HG02571 (cell line): ENCODE data around the gene ACACA.
"Not testable (repeated sequence)": the region's sequence is repeated elsewhere in the genome, so short reads cannot be mapped to it uniquely, and the experiment has no call there.

ENCODE experiments used
- ATAC-seq: cut with Tn5 transposase; IDR thresholded peaks from one replicate; pipeline ENCODE4 v1.9.1; 2021; ENCODE audit warnings: mild to moderate bottlenecking, moderate library complexity; ENCODE audit not compliant: unreplicated experiment

ACACA gene

DNA sequence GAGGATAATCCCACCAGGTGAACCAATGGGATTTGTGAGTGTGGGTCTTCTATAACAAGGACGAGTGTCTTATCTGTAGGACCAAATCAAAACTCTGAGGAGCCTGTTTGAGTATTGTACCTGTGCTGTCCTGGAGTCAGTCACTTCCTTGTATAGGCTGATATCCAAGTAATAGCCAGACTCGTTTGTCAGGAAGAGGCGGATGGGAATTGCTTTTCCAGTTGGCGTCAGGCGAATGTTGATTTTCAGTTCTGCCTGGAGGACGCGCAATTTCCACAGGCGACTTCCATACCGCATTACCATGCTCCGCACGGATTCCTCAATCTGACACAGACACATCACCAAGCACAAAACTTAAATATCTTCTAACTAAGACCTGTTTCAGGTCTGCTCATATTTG lies 218.5 kb downstream of the ACACA start:
- no peak for ATAC-seq

DNA sequence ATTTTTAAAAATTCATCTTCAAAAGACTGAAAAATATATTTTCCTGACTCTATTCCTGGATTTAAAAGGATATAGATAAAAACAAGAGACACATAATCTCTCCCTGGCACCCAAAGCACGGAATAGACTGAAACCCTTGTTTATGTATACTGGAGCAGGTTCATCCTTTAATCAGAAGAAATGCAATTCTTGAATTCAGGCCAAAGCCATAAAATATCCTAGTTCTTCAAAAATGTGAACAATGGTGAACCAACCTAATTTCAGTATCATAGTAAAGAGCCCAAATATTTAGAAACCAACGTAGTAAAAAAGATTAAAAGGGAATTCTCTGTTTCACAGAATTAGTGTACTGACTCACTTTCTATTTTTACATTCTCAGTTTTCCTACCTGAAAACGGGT lies 219.4 kb downstream of the ACACA start:
- ATAC-seq, result no peak

DNA sequence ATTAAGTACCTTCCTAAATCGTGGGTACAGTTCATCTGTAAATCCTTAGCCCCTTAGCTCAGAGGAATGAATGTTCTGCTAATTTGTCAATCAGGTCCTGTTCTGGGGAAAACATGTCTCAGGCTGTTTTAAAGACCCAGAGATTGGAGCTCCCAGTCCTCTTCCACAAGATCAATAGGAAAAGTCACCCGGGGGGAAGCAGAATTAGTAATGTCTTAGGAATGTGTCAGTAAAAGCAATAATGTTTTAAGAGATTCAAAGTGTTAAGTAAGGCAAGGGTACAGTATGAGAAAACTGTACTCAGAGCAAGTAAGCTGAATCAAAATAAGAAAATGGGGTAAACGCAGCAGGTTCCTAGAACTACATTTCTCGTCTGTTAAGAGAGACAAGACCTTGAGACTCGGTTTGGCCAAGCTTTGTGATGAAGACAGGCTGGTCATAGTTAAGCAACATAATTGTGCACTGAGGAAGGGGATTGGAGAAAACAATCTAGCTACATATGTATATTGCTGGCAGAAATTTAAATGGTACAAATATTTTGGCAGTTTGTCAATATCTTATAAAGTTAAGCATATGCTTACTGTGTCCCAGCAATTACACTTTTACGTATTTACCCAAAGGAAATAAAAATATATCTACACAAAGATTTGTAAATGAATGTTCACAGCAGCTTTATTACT lies 223.7 kb downstream of the ACACA start:
- ATAC-seq, result no peak

DNA sequence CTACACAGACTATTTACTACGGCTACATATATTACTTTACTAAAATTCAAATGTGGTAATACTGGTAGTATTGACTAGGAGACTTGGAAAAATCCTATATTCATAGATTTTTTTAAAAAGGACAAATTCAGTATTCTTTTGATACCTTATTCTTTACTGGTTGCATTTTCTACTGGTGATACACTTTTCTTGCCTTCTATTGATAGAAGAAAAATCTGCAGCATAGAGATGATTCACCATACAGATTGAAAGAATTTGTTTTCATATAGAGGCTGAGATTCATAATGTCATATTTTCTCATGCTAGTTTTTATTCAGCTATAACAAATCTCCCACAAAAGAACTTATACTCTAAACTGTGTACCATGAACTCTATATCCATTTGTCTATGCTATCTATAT lies 226.3 kb downstream of the ACACA start:
- no peak for ATAC-seq

DNA sequence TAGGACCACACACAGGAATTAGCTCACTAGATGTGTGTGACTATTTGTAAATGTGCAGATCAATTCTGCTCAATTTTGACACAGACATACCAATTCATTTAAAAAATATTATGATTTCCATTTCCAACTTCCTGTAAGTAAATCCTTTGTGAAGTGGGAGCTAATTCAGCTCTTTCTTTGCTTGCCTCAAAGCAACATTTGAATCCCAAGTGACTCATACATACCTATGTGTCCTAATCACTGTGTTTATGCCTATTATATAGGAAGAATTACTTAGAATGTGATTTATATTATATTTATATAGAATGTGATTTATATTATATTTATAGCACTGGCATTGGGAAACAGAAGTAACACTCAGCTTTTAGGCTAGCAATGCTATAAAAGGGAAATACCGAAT lies 226.7 kb downstream of the ACACA start:
- ATAC-seq, result no peak

DNA sequence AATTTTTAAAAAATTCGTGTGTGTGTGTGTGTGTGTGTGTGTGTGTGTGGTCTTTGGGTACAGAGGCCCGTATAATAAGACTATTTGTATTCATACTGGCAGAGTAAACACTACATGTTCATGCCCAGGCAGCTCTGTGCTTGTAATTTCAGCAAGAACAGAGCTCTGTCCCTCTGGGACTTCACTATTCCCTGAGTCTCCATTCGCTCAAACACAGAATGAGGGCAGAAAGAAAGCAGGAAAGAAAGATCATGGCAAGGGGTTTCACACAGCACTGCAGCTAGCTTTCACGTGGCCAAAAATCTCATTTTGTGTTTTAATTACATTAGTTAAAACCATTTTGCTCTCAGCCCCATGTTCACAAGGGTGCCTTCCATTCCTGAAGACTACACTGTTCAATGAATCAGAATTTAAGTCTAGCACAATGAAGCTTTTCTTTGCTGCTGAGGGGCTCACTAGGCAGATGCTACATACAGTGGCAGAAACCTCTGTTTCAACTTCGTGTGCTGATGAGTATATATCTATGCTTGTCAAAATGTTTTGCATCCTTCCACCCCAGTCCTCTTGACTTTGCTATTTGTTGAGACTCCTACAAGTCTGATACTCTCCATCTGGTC lies 229.3 kb downstream of the ACACA start:
- ATAC-seq, result no peak

DNA sequence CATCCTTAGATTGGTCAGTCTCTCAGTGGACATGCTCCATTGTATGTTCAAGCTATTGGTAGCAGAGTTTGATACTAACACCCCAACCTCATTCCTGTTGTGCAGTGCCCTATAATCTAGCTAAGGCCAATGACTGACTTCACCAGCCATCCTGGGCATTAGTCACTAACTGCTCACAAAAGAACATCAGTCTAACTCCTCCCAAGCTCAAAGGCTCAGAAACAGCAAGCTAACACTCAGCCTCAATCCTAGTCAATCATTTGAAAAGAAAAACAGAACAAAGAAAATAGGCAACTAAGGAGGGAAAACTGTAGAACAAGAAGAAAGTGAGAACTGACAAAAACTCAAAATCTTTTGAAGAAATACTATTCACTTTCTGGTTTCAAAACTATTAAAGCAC lies 229.9 kb downstream of the ACACA start:
- no peak for ATAC-seq

DNA sequence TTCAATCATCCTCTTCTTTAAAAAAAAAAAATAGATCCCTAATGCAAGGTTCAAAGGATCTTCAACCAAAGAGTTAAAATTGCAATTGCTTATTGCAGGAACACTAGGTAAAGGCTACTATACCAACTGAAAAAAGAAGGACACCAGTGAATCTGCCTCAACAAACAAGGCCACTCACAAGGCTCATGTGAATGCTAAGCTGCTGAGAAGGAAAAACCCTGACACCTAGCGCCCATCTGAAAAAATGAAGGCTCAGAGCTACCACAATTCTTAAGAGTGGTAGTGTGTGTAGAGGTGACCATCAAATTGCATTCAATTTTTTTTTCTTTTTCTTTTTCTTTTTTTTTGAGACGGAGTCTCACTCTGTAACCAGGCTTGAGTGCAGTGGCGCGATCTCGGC lies 232.4 kb downstream of the ACACA start:
- ATAC-seq, result no peak

DNA sequence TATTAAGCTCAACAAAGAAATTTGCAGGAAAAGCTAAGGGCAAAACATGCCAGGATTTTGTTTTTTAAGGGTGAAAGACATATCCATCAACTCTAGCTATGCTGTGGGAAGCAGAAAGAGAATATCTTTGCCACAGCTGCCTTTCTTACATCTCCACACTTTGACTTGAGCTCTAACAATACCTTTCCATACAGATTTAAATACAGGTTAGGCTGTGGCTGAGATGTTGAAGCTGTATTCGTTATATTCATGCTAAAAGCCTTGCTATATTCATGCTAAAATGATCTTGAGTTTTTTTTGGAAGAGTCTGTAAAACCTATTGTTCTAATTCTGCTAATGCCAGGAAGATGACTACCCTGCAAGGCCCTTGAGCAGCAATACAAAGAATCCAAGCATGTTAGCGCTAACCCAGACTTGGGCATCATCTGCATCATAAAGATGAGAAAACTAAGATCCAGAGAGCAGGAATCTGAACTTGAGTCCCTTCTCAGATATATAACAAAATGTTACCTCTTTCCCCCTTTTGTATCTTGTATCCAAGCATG lies 235.7 kb downstream of the ACACA start:
- no peak for ATAC-seq

DNA sequence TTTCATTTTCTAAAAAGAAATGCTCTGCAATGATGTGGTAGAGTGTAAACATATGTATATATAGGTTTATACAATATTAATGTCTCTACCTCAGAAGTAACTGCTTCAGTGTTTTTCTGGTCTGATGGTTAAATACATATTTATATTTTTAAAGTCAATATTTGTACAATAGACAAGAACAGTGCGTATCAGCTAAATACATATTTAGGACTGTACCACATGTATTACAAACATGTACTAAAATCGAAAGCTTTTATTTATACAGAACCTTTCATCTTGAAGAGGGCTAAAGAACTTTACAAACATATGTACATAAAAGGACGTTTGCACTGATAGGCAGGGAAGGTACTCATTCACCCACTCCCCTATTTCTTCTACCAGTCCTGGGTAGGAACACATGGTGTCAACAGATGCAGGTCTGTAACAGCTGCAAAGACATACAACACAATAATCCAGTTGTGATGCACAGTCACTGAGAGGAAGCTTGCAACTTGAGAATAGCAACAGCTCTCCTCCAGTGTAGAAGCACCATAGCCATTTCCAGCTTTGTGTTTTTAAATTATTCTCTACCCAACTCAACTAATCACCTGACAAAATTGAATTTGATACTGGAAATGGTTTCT lies 237.8 kb downstream of the ACACA start:
- no peak for ATAC-seq

DNA sequence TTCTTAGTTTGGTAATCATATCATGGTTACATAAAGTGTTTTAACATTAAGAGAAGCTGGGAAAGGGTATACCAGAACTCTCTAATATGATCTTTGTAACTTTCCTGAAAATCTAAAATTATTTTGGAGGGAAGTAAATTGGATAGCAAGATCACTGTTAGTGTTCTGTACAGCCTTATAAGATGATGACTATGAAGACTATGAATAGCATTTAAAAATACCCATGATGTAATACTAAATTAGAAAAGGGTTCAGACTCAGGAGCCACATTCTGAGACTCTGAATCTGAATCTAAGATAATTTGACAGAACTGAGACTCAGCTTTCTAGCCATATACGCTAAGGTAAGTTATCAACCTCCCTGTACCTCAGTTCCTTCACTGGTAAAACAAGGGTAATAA lies 238.9 kb downstream of the ACACA start:
- no peak for ATAC-seq

DNA sequence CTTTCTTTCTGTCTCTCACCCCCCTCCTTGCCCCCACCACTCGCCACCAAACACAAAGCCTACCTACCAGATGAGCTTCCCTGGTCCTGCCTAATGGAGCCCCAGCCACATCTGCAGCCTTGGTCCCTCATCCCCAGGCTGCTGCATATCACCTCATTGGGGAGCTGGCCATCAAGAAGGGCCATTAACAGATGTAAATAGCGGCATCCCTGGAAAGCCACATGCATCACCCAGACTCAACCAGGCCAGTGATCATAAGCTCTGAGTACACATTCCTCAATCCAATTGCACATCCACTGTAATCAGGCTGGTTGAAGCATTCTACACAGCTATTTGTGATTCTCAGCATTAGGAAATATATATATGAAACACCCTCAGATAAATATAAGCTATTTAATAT lies 242.6 kb downstream of the ACACA start:
- no peak for ATAC-seq

DNA sequence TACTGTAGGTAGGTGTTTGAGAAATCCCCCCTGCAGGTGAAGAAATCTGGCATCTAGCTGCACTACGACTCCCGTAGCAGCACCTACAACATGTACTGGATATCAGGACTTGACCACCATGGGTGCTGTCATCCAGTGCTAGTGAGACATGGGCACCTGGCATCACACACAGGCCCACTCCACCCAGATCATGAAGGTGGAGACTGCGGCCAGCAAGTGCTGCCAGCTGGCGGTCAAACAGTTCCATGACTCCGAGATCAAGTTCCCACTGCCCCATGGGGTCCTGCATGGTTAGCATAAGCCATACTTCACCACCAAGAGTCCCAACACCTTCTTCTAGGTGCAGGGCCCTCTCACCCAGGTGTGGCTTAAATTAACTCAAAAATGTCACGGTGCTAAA lies 243.8 kb downstream of the ACACA start:
- no peak for ATAC-seq

DNA sequence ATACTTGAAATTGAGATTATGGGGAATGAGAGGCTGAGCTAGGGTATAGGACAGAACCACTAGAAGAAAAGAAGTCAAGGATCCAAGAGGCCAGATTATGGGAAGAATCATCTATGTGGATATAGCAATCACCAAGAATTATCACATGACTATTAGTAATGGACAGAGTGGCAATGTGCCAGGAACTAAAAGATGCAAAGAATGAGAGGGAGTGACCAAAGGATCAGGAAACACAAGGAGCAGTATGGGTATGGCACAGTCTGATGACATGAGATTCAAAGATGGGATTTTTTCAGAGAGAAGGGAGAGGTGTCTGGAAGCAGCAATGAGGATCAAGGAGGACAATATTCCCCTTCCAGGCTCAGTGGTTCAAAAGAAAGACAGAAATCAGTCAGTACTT lies 245.7 kb downstream of the ACACA start:
- ATAC-seq, result no peak

DNA sequence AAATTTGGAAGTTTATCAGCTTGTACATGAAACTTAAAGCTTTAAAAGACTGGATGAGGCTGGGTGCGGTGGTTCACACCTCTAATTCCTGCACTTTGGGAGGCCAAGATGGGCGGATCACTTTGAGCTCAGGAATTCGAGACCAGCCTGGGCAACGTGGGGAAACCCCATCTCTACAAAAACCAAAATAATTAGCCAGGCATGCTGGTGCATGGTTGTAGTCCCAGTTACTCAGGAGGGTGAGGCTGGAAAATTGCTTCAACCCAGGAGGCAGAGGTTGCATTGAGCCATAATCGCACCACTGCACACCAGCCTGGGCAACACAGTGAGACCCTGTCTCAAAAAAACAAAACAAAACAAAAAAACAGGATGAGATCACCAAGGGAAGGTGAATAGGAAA lies 248.3 kb downstream of the ACACA start:
- ATAC-seq, result no peak

DNA sequence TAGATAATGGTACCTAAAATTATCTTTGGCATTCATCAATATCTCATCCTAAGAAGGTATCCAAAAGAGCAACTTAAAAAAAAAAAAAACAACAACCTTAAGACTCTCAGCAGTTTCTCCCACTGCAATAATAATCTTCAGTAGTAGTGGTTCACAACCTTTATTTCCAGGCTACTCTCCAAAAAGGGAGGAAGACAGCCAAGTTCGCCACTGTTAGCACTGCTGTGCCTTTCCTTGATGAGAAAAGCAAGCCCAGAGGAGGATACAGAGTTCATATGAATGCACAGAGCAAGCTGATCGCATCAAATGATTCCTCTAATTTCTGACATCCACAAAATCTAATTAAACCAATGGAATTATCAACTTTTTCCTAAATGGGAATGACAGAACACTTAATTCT lies 258.5 kb downstream of the ACACA start:
- ATAC-seq, result no peak

DNA sequence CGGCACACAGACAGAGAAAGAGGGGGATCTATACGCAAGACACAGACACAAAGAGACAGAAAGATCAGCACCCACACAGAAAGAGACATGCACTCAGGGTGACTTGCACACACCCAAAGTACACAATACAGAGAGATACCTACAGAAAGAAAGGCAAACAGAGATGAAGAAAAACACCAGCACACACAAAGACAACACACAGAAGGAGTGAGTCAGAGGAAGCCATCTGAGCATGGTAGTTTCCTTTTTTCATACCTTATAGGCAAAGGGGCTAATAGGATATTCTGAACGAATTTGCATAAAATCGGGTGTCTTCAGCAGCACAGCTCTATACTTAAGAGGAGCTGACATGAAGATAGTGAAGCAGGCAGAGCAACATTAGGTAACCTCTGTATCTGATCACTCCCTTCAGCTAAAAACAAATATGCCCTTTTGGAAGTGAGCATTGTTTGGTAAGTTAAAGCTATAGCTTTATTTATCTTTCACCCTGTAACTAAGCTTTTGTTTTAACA lies 259.3 kb downstream of the ACACA start:
- ATAC-seq, result no peak

DNA sequence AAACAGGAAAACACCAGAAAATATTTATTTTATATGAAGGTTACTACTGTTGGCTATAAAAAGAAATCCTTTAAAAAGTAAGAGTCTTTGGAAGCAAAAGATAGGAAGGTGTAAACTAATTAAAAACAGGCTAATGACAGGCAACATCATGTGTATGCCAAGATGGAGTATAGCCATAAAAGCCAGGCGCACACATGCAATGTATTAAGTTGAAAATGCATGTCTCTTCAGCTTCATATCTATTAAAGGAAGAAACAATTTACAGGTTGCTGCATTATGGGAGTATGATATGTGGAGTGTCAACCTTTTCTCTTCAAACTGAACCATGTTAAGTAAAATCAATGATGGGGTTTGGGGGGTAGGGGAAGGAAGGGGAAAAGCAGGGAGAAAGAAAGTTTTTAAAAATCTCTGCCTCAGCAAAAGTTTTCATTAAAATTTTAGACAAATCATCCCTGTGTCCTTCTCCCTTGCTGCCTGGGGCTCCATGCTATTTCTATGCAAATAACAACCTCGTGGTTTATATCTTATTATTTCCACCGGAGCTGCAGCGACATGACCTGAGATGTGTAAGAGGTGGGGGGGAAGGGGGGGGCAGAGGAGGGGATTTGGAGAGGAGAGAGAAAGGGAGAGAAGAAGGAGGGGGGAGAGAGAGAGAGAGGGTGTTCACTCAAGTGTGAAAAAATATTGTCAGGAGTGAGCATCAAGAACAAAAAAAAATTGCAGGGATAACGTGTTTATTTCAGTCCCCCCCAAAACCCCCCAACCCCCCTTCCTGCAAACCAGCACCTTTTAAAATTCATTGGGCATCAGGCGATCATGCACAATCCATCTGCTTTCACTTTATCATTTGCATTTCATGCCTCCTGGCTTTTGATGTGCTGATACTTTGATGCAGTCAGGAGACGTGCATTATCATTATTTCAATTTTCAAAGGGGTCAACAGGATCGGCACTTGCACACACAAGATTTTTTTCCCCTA lies 260.3 kb downstream of the ACACA start:
- ATAC-seq, result no peak

DNA sequence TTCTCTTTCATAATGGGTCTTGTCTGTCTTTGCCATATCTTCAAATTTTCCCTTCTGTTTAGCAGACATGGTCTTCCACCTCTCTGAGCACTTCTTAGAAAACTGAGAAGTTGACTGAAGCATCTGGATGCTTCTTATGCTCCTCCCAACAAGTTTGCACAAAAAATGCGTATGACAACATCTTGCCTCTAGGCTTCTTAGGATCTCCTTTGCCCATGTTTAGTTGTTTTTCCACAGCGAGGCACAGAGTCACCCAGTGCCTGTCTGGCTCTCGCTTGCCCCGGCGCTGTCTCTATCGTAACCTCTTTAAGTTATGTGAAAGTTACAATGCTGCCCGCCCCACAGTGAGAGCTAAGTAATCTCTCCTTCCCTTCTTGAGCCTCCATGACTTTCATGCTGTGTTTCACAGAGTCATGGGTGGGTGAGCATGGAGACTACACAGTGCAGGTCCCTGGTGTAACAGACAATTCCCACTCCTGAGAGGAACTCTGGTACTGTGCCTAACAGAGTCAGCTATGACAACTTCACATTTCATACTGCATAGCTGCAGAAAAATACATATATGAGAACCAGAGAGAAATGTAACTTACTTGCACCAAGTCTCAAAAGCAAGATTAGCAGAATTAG lies 262.4 kb downstream of the ACACA start:
- ATAC-seq, result no peak

DNA sequence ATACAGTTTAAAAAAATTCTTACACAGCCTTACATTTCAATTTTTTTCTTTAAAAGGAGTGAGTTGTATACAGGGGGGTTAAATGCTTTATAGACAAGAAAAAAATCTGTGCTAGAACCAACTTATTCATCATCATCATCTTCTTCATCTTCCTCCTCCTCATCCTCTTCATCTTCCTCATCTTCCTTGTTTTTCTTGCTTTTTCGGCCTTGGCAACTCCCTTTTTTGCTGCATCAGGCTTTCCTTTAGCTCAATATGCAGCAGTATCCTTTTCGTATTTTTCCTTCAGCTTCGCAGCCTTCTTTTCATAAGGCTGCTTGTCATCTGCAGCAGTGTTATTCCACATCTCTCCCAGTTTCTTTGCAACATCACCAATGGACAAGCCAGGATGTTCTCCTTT lies 263.1 kb downstream of the ACACA start:
- ATAC-seq, result not testable (repeated sequence)
